Forelimb muscle (tissue), 1 donor: ENCODE measurements around the gene NCF2. TPM values are rescaled to one million over a fixed set of nuclear protein-coding genes. Genes with fewer than 3 reads are reported as not detected.

Experiments
- DNase-seq: peaks from one replicate; pipeline ENCODE4 v3.0.0-alpha.2; 2013; ENCODE audit warnings: low read depth
- polyA plus RNA-seq: library from polyadenylated mRNA; unstranded; fragments of 120-200 nt; gene quantifications from one replicate; pipeline ENCODE4 v1.2.1, GENCODE V29; 2013; ENCODE audit not compliant: insufficient read length

NCF2 gene
- polyA plus RNA-seq, 1 donor: 4.0 TPM

GRCh38 chr1:183612407-183612806 lies 22.1 kb upstream of the NCF2 start:
- no peak for DNase-seq

GRCh38 chr1:183611021-183611420 lies 20.8 kb upstream of the NCF2 start:
- DNase-seq: no peak

GRCh38 chr1:183609759-183610452 lies 19.6 kb upstream of the NCF2 start:
- DNase-seq: no peak

- no peak for DNase-seq
These were observed 19.1 kb upstream of the NCF2 start for GRCh38 chr1:183609313-183609712.

- DNase-seq: no peak
These were observed 17.2 kb upstream of the NCF2 start for GRCh38 chr1:183607322-183607980.

GRCh38 chr1:183605904-183606303 lies 15.6 kb upstream of the NCF2 start:
- DNase-seq: no peak

GRCh38 chr1:183604815-183605214 lies 14.6 kb upstream of the NCF2 start:
- no peak for DNase-seq

- no peak for DNase-seq
These were observed 14.0 kb upstream of the NCF2 start for GRCh38 chr1:183604038-183604808.

GRCh38 chr1:183602510-183602909 lies 12.3 kb upstream of the NCF2 start:
- no peak for DNase-seq

GRCh38 chr1:183600634-183601033 lies 10.4 kb upstream of the NCF2 start:
- DNase-seq: no peak

GRCh38 chr1:183600136-183600535 lies 9.9 kb upstream of the NCF2 start:
- DNase-seq: no peak

- no peak for DNase-seq
These were observed 8.1 kb upstream of the NCF2 start for GRCh38 chr1:183598386-183598785.

- no peak for DNase-seq
These were observed 7.5 kb upstream of the NCF2 start for GRCh38 chr1:183597656-183598347.

GRCh38 chr1:183596500-183596899 lies 6.2 kb upstream of the NCF2 start:
- no peak for DNase-seq

- no peak for DNase-seq
These were observed 5.3 kb upstream of the NCF2 start for GRCh38 chr1:183595537-183595936.

- DNase-seq: no peak
These were observed 3.1 kb upstream of the NCF2 start for GRCh38 chr1:183593356-183593755.

GRCh38 chr1:183592733-183593132 lies 2.5 kb upstream of the NCF2 start:
- no peak for DNase-seq

GRCh38 chr1:183589874-183590243 lies 400 bp downstream of the NCF2 start:
- DNase-seq: no peak

- DNase-seq: no peak
These were observed 875 bp downstream of the NCF2 start for GRCh38 chr1:183589384-183589783.

GRCh38 chr1:183588827-183589226 lies 1.4 kb downstream of the NCF2 start:
- DNase-seq: no peak

GRCh38 chr1:183586926-183587325 lies 3.3 kb downstream of the NCF2 start:
- no peak for DNase-seq

- DNase-seq: no peak
These were observed 3.8 kb downstream of the NCF2 start for GRCh38 chr1:183586455-183586854.
